22Rv1 (cell line): ENCODE results near the gene PARP8.

Experiments used
- CTCF ChIP-seq: fragments of 450-650 bp; IDR thresholded peaks from 2 replicates; pipeline ENCODE4 v1.5.1; 2017; ENCODE audit warnings: mild to moderate bottlenecking
- ZFX ChIP-seq: fragments of 450-650 bp; IDR thresholded peaks from 2 replicates; pipeline ENCODE4 v1.6.1; 2017; ENCODE audit warnings: antibody characterized with exemption, borderline replicate concordance

DNA sequence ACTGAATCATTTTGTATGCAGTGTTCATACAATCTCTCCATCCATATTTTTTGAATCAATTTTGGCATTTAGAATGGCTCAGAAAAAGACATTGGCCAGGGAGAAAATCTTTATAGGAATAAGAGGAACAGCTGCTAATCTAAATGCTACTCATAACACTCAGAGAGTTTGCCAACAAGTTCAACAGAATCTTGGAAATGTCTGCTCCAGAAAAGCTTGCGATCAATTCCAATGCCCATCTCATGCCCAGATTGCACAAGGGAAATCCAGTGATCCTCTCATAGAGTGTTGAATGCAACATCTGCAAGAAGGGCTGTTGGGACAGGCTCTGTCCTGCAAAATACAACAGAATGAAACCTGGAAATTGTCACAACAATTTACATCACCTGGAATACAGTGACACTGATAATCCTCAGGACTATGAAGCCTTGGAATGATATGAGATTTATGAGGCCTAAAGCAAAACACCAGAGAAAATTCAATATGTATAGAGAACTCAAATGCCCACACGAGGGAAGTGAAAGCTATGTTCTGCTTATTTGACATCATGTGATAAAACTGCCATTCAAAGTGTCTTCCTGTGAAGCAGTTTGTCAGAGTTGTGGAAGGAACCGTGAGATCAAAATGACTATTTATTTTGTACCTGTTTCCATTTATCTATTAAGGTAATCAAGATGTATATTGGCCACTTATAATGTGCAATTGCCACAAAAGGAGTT, 190.1 kb downstream of the PARP8 start:
- TF ChIP-seq CTCF (no peak), ZFX (no peak)
